ENCODE data around the gene USP32.

DNA sequence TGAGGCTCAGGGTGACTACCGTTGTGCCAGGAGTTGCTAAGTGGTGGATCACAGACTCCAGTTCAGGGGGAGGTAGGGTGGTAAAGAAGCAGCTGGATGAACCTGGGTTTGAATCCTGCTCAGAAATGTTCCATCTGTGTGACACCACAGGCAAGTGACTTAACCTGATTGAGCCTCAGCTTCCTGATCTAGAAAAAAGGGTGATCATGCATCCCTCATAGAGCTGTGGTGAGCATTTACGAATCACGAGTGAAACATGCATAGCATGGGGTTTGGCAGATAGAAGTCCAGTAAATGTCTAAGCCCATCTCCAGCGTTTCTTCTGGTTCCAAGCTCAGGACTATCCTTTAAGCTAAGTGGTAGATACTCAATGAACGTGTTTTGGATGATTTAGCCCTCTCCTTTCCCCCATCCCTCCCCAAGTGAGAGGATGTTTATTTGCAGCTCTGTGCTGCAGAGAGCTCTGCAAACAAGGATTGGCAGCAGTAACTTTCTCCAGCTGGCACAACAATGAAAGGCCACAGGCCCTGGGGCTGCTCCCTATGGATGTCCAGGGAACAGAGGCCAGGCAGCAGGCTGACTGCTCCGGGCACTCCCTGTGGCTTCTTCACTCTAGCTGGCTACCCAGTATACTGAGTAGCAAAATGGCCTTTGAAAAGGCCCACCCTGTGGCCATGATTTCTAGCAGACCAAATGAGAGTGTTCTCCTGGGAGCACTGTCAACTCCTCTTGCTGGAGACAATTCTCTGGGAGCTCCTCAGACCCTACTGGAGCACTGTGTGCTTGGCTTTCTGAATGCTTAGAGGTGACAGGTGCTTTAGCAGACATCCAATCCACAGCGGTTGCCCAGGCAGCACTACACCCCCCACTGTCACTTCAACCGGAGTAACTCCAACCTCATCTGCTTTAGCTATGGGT lies 220.8 kb downstream of the USP32 start:
- TF ChIP-seq, protein P1, sequence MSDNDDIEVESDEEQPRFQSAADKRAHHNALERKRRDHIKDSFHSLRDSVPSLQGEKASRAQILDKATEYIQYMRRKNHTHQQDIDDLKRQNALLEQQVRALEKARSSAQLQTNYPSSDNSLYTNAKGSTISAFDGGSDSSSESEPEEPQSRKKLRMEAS (IDR thresholded peaks at IDR 0.05): no peak
- TF ChIP-seq CTCF (IDR thresholded peaks at IDR 0.05; ENCODE audit: low read depth, low read length, missing input control) (no peak), SP1 (IDR thresholded peaks at IDR 0.05) (no peak)
